ENCODE measurements around the gene PHIP. TPM values are rescaled to one million over a fixed set of nuclear protein-coding genes. Genes with fewer than 3 reads are reported as not detected.
"Not testable (repeated sequence)": the region's sequence is repeated elsewhere in the genome, so short reads cannot be mapped to it uniquely, and the experiment has no call there.

The PHIP gene
- total RNA-seq (2014; rRNA removed; shearing (Covaris generic)), result 21.8 and 24.5 TPM in 2 replicates

DNA sequence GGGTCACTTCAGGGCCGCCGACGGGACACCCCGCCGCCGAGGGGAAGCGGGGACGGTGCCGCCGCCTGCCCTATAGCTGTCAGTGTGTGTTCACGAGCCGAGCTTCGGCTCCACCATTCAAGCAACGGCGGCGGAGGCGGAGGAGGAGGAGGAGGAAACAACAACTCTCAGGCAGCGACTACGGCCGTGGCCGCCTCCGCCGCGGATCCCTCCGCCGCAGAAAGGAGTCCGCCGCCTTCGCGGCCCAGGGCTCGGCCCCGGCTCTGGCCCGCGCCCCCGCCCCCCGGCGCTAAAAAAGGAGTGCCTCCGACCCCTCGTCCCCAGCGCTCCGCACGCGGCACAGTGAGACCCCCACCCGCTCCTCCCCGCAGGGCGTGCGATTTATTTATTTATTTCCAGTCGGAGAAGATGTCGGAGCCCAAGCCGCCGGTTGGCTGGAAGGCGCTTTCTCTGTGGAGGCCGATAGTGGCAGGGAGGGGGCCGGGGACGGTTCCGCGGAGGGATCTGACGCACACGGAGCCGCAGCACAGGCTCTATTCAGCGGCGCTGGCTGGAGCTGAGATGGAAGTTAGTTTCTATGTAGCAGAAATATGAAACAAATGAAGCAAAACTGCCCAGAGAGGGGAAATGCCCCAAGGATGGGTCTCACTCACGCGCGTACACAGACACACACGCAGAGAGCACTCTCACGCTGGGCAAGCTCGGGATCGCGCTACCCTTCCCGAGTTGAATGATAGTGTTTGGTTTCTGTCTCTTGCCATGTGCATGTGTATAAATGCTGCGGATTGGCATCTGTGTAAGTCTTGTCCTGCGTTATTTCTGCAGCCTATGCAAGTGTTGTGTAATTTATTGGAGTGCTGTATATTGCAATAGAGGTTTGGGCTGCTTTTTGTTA lies at the start of gene PHIP:
PHIP (minus strand) TSS at position 180 of the 895 bp plus-strand sequence. CDS start 186 bp downstream, outside the sequence.
- DNase-seq (ENCODE audit: low spot score), result peak; percentile 80

DNA sequence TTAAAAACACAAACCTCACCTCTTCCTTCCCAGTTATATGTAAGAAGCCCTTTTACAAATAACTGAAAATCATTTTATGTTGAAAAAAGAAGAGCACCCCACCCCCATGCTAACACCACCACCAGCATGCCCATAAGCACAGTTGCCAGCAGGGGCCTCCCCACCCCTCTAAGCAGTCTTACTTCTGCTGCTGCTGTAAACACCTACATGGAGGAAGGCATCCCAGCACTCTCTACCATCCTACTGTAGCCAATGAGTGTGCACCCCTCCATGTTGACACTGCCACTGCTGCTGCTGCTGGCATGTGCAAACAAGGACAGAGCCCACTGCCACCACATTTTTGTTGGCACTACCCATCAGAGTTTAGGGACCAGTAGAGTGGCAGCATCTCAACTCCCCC lies 49.6 kb upstream of the PHIP start:
- no peak for DNase-seq (ENCODE audit: low spot score)

DNA sequence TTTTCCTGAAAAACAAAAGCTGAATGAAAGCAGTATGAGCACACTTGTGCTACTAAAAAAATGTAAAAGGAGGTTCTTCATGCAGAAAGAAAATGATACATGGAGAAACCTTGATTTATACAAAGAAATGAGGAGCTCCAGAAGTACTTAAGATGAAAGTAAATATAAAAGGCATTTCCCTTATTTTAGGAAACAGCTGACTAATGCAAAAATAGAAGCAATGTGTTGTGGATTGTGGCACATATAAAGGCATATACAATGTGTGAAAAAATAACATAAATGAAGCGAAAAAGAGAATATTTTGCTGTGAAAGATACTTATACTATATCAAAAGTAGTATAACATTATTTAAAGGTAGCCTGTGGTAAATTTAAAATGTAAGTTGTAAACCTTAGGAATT lies 41.2 kb upstream of the PHIP start:
- DNase-seq (ENCODE audit: low spot score), result no peak

DNA sequence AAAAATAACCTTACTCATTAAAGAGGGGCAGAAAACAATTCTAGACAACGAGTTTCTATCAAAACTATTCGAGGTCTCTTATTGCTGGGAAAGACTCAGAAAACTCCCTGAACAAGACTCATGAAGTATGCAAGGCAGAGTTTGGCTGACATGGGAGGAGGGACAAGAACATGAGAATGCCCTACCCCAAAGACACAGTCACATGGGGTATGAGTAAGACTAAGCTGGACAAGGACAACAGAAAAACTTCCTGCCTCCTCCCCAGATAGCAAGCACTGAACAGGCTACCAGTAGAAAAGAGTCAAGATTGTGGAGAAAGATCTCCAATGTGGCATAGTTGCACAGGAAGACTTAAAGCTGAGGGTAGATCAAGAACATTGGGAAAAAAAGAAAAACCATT lies 39.7 kb upstream of the PHIP start:
- peak; percentile 16 for DNase-seq (ENCODE audit: low spot score)

DNA sequence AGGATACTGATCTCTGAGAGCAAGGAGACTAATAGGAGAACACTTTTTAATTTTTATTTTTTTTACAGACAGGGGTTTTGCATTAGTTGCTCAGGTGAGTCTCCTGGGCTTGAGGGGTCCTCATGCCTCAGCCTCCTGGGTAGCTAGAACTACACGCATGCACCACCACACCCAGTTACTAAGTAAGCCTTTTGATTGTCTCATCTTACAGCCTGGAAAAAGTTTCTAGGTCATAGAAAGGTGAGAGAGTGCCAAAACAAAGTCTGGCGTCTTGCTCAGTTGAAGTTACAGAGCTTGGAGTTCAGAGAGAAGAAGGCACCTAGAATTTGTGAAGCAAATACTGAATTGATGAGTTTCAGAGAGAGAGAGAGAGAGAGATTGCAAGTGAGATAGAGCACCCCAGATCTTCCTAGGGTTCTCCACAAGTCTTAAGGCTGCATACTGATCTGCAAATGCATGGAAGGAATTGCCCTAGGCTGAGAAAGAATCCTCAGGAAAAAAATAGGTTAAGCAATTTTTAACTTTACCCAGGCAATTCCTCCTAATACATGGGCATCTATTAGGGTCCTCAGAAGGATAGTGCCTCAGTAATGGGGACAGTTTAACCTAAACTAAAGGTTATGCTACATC lies 37.6 kb upstream of the PHIP start:
- no peak for DNase-seq (ENCODE audit: low spot score)

DNA sequence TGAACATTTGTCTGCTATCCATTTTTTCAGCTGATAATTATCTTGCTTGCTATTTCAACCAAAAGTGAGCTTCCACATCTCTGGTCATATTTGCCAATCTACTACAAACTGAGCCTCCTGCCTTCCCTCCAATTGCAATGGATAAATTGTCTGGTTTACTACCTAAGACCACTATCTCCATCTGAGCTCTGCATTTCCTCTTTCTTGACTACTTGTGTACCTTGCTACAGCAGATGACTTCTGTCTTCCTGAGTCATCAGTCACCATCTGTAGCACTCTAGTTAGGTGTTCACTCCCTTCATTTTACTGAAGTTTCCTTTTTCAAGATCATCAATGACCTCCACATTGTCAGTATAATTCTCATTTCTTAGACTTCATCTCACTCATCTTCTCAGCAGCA lies 33.5 kb upstream of the PHIP start:
- no peak for DNase-seq (ENCODE audit: low spot score)

DNA sequence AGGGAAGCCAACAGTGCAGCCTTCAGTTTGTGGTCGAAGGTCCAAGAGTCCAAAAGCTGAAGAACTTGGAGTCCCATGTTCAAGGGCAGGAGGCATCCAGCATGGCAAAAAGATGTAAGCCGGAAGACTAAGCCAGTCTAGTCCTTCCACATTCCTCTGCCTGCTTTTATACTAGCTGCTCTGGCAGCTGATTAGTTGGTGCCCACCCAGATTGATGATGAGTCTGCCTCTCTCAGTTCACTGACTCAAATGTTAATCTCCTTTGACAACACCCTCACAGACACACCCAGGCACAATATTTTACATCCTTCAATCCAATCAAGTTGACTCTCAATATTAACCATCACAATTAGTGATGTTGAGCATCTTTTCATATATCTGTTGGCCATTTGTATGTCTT lies 23.1 kb upstream of the PHIP start:
- DNase-seq (ENCODE audit: low spot score), result no peak

DNA sequence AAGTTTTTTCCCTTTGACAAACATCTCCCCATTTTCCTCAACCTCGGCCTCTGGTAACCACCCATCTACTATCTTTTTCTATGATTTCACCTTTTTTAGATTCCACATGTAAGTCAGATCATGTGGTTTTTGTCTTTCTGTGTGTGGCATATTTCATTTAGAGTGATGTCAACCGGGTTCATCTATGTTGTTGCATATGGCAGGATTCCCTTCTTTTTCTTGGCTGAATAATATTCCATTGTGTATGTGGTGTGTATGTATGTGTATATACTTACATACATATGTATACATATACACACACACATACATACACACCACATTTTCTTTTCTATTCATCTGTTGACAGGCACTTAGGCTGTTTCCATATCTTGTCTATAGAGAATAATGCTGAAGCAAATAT lies 22.2 kb upstream of the PHIP start:
- no peak for DNase-seq (ENCODE audit: low spot score)

DNA sequence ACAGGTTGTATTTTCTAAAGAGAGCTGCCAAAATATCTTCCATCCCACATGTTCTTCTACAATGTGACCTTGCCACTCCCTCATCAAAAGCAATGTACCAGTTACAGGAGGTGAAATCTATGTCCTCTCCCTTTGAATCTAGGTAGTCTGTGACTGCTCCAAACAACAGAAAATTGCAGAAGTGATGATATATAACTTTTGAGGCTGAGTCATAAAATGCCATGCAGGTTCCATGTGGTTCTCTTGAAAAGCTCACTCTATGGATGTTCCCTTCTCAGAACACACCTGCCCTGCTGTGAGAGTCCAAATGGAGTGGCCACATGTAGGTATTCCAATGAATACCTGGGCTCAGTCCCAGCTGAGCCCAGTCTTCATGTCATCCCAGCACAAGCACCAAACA lies 16.9 kb upstream of the PHIP start:
- no peak for DNase-seq (ENCODE audit: low spot score)

DNA sequence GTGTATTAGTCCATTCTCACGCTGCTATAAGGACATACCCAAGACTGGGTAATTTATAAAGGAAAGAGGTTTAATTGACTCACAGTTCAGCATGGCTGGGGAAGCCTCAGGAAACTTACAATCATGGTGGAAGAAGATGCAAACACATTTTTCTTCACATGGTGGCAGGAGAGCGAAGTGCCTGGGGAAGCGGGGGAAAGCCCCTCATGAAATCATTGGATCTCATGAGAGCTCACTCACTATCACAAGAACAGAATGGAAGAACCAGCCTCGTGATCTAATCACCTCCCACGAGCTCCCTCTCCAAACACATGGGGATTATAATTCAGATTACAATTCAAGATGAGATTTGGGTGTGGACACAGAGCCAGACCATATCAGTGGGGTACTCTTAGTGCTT lies 13.7 kb upstream of the PHIP start:
- DNase-seq (ENCODE audit: low spot score), result not testable (repeated sequence)

DNA sequence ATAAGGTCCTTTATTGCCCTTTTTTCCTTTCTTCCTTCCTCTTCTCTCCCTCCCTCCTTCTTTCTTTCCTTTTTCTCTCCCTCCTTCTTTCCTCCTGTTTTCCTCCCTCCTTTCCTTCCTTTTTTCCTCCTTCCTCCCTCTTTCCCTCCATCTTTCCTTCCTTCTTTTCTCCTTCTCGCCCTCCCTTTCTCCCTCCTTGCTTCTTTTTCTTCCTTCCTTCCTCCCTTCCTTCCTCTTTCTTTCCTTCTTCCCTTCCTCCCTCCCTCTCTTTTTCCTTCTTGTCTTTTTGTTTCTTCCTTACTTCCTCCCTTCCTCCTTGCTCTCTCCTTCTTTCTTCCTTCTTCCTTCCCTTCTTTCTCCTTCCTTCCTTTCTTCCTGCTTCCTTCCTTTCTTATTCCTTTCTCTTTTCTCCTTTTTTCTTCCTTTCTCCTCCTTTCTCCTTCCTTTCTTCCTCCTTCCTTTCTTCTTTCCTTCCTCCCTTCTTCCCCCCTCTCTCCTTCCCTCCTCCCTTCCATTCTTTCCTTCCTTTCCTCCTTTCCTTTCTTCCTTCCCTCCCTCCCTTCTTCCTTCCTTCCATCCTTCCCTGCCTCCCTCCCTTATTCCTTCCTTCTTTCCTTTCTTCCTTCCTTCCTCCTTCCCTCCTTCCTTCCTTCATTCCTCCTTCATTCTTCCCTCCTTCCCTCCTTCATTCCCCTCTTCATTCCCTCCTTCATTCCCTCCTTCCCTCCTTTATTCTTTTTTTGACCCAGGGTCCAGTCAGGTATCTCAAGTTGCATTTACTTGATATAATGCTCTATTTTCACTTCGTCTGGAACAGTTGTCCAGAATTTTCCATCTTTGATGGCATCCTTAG lies 11.7 kb upstream of the PHIP start:
- DNase-seq (ENCODE audit: low spot score), result no peak

DNA sequence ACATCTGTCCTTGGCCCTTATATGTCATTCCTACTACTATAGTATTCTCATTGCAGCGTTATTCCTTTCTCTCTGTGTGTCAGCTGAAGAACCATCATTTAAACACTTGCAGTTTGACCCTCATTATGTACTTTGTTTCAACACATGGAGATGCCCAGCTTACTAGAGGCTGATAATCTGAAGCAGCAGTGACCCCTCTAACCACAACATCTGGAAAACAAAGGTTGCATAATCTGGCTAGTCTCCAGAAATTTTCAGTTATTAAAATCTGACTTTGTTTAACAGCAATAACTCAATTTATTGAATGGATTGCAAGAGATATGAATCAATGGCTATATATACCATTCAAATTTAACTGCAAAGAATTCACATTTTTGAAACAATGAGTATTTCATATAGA lies 6.6 kb upstream of the PHIP start:
- no peak for DNase-seq (ENCODE audit: low spot score)

DNA sequence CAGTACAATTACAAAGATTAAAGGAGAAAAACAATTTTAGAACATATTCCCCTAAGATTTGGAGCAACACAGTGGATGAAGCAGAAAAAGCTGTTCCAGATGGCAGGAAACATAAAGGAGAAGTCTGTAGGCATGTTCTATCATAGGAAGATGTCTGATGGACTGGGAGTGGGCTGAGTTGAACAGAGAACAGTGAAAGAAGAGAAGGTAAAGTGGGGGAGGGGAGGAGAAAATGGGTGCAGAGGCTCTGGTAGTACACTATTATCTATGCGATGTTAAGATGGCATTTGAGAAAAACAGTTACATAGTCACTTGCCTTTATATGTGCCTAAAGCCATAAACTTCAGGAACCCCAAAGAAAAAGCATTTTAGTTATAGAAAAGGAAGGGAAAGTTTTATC lies 4.2 kb upstream of the PHIP start:
- DNase-seq (ENCODE audit: low spot score), result no peak

DNA sequence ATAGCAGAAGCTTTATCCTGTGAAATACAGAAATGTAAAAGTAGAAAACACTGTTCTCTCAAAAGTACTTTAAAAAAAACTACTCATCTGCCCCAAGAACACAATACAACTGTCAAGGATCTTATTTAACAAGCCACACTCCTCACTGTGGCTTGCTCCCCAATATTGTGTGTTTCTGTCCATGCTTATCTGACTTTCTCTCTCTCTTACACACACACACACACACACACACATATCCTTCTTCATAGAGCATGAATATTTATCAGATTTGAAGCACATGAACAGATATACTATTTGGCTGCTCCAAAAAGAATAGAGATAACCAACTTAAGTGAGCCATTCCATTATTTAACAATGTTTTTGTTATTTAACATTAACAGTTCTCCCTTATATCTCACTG lies 3.6 kb upstream of the PHIP start:
- no peak for DNase-seq (ENCODE audit: low spot score)

DNA sequence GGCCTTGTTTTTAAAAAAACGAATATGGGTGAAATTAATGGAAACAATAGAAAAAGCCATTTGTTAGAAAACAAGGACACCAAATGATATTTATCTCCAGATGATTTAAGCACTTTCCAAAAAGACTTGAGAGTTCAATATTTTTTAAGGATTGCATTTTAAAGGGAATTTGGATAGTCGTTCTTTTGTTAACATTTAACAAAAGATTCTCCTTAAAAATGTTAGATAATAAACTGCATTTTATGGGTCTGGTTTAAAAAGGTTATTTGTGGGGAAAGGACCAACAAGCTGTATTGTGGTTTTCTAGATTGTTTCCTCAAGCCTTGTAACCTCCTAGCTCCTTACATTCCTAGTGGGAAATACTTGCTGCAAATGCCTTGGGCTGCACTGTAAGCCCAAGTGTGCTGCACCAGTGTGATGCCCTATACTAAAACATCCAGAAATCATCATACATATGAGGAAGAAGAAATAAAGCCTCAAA lies 1.5 kb upstream of the PHIP start:
- no peak for DNase-seq (ENCODE audit: low spot score)

DNA sequence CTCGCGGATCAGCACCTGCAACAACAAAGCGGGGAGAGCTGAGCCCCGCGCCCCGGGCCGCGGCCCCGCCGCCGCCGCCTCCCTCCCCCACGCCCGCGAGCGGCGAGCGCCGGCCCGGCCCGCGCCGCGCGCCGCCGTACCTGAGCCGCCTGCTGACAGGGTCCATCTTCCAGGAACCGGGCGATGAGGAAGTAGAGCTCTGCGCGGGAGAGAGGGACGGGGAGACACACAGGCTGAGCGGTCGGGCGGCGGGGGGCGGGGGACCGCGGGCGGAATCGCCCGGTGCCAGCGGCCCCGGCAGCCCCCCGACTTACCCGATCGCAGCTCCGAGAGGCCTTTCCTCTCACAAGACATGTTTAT lies 359 bp downstream of the PHIP start:
- DNase-seq (ENCODE audit: low spot score), result no peak

DNA sequence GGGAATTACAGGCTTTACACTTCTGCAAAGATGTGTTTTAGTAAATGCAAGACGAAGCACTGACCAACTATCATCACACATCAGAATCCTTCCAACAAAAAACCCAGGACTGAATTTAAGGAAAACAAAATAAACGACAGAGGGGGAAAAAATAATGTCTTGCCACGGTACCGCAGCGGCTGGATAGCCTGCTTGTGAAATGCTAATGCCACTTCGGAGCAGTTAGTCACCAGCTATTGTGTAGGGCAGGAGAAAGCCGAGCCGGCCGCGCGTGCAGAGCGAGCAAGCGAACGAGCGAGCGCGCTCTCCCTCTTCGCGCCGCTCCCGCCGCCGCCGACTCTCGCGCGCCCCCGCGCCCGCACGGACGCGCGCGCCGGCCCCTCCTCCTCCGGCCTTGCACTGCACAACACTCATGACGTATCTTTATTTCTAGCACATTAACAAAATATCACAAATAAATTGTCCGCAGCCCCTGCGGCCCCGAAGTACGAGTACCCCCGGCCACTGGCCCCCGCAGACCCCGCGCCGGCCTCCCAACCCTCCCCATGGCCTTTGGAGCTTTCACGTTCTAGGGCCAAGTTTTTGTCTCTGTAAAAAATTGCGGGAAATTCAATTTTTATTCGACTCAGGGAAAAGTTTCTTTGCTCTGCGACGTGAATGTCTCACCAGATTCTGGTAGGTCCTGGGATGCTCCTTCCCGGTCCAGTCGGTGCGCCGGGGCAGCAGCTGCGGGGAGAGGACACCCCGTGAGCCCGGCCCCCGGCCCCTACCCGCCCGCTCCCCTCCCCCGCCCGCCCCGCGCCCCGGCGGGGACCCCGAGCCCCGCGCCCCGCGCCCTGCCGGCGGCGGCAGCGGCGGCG lies 1.0 kb downstream of the PHIP start:
- DNase-seq (ENCODE audit: low spot score), result peak; percentile 82

DNA sequence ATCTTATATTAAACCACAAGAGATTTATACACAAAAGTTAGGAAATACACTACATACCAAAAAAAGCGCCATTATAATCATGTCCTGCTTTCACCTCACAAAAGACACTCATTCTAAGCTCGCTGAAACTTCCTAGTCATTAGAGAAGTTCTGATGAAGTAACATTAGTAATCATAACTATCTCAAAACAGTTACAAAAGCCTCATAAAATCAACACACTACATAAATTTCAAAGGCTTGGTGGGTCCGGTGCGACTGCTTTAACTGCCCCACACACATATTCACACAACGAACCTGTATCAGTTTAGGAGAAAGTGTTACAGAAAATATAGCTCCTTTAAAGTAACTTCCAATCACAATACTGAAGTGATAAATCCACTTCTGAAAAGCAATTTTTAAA lies 1.9 kb downstream of the PHIP start:
- DNase-seq (ENCODE audit: low spot score), result peak; percentile 5

DNA sequence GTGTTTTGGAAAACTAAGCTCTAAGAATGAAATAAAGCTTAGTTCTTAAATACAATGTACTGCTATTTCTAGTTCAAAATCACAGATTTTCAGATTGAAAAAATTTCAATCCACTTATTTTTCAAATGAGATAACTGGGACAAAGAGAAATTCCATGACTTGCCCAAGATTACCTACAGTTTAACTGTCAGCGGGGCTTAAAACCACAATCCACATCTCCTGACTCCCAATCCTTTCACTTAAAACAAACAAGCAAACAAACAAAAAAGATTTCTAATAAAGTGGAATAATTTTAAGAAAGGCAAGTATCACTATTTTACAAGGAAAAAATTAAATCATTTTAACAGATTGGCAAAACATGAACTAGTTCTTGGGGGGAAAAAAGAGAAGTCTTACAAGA lies 4.2 kb downstream of the PHIP start:
- DNase-seq (ENCODE audit: low spot score), result no peak

DNA sequence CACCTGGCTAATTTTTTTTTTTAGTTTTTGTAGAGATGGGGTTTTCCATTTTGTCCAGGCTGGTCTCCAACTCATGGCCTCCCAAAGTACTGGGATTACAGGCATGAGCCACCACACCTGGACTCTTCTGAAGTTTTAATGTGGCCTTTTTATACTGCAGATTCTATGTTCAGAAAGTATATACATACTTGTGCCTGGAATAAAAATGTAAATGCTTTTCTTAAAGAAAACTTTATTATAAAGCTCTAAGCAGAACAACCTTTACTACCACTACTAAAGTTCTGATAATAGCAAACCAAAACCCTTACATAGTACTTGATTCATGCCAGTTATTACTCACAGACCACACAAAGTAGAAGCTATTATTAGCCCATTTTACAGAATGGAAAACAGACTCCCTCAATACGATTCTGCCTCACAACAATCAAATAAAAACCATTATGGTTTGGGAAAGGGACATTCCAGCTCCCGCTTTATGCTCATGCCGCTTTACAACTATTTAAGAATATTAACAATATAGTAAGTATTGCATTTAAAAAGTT lies 5.3 kb downstream of the PHIP start:
- no peak for DNase-seq (ENCODE audit: low spot score)

DNA sequence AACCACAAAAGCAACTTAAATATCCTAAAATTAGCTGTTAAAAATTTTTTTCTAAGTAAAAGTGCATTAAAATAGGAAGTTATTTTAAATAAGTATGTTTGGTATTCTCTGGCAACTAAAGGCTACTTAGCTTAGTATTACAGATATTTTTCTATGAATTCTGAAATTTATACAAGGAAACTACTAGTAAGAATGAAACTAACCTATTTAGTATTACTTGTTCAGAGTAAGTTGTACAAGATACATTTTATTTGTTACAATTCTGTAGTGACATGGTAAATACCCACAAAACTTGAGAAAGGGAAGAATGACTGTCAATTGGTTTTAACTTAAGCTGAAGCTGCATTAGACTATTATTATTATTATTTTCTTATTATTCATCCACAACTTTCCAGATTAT lies 6.5 kb downstream of the PHIP start:
- DNase-seq (ENCODE audit: low spot score), result no peak
